ENCODE measurements around the gene TANGO6.
"Not testable (repeated sequence)": the region's sequence is repeated elsewhere in the genome, so short reads cannot be mapped to it uniquely, and the experiment has no call there.

Gene TANGO6

GRCh38 chr16:68981971-68982370 is 138.6 kb downstream of the TANGO6 start:
- Mint-ChIP-seq H3K36me3 (ENCODE audit: low read depth) (peaks cover 74% of the 10 kb centered on the region), H3K27ac (no peak overlapping the region), H3K4me1 (ENCODE audit: low read depth) (no peaks in the 10 kb centered on the region), H3K4me3 (no peak overlapping the region), H3K27me3 (no peaks in the 10 kb centered on the region), H3K9me3 (no peaks in the 10 kb centered on the region)
- intact Hi-C loops (cut with micrococcal nuclease), result no loop called here

DNA sequence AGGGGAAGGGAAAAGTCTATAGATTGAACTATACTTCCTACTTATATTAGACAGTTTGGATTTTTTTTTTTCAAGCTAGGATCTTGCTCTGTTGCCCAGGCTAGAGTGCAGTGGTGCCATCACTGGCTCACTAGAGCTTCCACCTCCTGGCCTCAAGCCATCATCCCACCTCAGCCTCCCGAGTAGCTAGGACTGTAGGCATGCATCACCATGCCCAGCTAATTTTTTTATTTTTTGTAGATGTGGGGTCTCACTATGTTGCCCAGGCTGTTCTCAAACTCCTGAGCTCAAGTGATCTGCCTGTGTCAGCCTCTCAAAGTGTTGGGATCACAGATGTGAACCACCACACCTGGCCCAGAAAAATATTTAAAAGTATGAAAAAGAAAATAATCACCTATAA is 141.1 kb downstream of the TANGO6 start:
- no peaks in the 10 kb centered on the region for H3K27me3 Mint-ChIP-seq
- intact Hi-C loops (cut with micrococcal nuclease), result no loop called here
- H3K27ac Mint-ChIP-seq, result no peak overlapping the region
- no peaks in the 10 kb centered on the region for H3K4me1 Mint-ChIP-seq (ENCODE audit: low read depth)
- no peaks in the 10 kb centered on the region for H3K9me3 Mint-ChIP-seq
- H3K4me3 Mint-ChIP-seq, result no peak overlapping the region
- H3K36me3 Mint-ChIP-seq (ENCODE audit: low read depth), result peaks cover 64% of the 10 kb centered on the region

GRCh38 chr16:68985268-68985667 is 141.9 kb downstream of the TANGO6 start:
- intact Hi-C loops (cut with micrococcal nuclease), result no loop called here
- peaks cover 56% of the 10 kb centered on the region for H3K36me3 Mint-ChIP-seq (ENCODE audit: low read depth)
- no peak overlapping the region for H3K27ac Mint-ChIP-seq
- no peaks in the 10 kb centered on the region for H3K27me3 Mint-ChIP-seq
- H3K9me3 Mint-ChIP-seq, result no peaks in the 10 kb centered on the region
- H3K4me1 Mint-ChIP-seq (ENCODE audit: low read depth), result no peaks in the 10 kb centered on the region
- no peak overlapping the region for H3K4me3 Mint-ChIP-seq

- intact Hi-C loops (cut with micrococcal nuclease), result no loop called here
- no peaks in the 10 kb centered on the region for H3K9me3 Mint-ChIP-seq
- no peaks in the 10 kb centered on the region for H3K4me1 Mint-ChIP-seq (ENCODE audit: low read depth)
- peaks cover 50% of the 10 kb centered on the region for H3K36me3 Mint-ChIP-seq (ENCODE audit: low read depth)
- H3K27ac Mint-ChIP-seq, result no peak overlapping the region
- H3K4me3 Mint-ChIP-seq, result no peak overlapping the region
- no peaks in the 10 kb centered on the region for H3K27me3 Mint-ChIP-seq
Observed at GRCh38 chr16:68985855-68986254, 142.5 kb downstream of the TANGO6 start.

DNA sequence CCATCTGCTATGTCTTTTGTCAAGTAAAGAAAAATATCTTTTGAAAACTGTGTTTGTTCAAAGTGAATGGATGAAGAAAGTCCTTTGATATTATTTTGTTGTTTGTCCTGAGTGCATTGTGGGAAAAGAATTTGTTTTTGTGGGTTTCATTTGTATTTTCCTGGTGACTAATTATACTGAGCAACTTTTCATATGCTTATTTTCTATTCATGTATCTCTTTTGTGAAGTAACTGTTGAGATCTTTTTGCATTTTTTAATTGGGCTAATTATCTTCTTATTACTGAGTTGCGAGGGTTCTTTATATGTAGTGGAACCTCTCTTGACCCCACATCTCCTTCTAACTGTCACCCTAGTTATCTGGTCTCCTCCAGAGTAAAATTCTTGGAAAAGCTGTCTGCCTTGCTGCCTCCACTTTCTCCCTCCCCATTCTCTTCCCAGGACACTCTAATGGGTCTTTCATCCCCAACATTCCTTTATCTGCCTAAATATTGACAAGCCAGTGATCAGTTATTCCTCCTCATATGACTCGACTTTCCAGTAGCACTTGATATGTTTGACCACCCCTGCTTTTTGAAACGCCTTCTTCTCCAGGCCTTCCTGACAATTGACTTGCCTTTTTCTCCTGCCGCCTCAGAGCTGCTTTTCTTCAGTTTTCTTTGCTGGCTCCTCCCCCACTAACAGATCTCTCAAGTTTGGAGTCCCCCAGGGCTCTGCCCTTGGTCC is 144.6 kb downstream of the TANGO6 start:
- no peak overlapping the region for H3K4me3 Mint-ChIP-seq
- no peaks in the 10 kb centered on the region for H3K9me3 Mint-ChIP-seq
- no peaks in the 10 kb centered on the region for H3K27me3 Mint-ChIP-seq
- no peaks in the 10 kb centered on the region for H3K4me1 Mint-ChIP-seq (ENCODE audit: low read depth)
- H3K36me3 Mint-ChIP-seq (ENCODE audit: low read depth), result peaks cover 37% of the 10 kb centered on the region
- no peak overlapping the region for H3K27ac Mint-ChIP-seq
- intact Hi-C loops (cut with micrococcal nuclease), result no loop called here

GRCh38 chr16:68990172-68990845 is 147.0 kb downstream of the TANGO6 start:
- H3K4me1 Mint-ChIP-seq (ENCODE audit: low read depth); intact Hi-C loops (cut with micrococcal nuclease); H3K27me3 Mint-ChIP-seq; H3K4me3 Mint-ChIP-seq; H3K9me3 Mint-ChIP-seq; H3K27ac Mint-ChIP-seq: not testable (repeated sequence)
- peaks cover 23% of the 10 kb centered on the region for H3K36me3 Mint-ChIP-seq (ENCODE audit: low read depth)

DNA sequence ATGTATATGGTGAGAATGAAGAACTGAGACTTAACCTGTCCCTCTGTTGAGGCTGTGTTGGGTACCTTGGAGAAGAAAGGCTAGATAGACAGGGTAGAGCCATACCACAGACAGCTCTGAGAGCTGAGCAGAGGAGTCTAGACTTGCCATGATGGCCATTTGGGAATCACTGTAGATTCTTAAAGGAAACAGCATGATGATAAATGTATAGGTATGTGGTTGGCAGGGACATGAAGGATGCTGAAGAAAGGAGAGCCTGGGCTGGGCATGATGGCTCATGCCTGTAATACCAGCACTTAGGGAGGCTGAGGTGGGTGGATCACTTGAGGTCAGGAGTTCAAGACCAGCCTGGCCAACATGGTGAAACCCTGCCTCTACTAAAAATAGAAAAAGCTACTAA is 147.7 kb downstream of the TANGO6 start:
- Mint-ChIP-seq H3K27ac (no peak overlapping the region), H3K9me3 (no peaks in the 10 kb centered on the region), H3K27me3 (no peaks in the 10 kb centered on the region), H3K36me3 (ENCODE audit: low read depth) (peaks cover 15% of the 10 kb centered on the region), H3K4me3 (no peak overlapping the region), H3K4me1 (ENCODE audit: low read depth) (no peaks in the 10 kb centered on the region)
- intact Hi-C loops (cut with micrococcal nuclease), result no loop called here

GRCh38 chr16:68992521-68992920 is 149.2 kb downstream of the TANGO6 start:
- Mint-ChIP-seq H3K27ac (no peak overlapping the region), H3K4me3 (no peak overlapping the region), H3K36me3 (ENCODE audit: low read depth) (peaks cover 17% of the 10 kb centered on the region), H3K9me3 (no peaks in the 10 kb centered on the region), H3K4me1 (ENCODE audit: low read depth) (no peaks in the 10 kb centered on the region), H3K27me3 (no peaks in the 10 kb centered on the region)
- intact Hi-C loops (cut with micrococcal nuclease), result no loop called here

- Mint-ChIP-seq H3K4me1 (ENCODE audit: low read depth) (no peaks in the 10 kb centered on the region), H3K36me3 (ENCODE audit: low read depth) (peaks cover 17% of the 10 kb centered on the region), H3K4me3 (no peak overlapping the region), H3K9me3 (no peaks in the 10 kb centered on the region), H3K27ac (no peak overlapping the region), H3K27me3 (no peaks in the 10 kb centered on the region)
- intact Hi-C loops (cut with micrococcal nuclease), result no loop called here
Observed at GRCh38 chr16:68993456-68993855, 150.1 kb downstream of the TANGO6 start.

DNA sequence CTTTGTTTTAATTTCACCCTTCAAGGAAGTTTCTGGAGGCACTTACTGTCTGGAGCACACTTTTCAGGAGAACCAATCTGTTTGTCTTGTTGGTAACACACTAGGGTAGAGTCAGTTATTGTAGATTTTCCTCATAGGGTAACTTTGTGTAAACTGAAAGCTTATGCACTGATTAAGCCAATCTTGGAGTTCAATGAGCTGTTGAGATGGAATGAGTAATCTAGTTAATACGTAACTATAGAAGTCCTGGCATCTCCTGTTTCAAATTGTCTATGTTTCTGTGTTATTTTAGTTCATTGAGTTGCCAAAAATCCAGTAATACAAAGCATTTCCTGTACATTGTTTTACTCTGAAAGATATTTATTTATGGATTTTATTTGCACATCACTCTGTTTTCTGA is 150.6 kb downstream of the TANGO6 start:
- no peaks in the 10 kb centered on the region for H3K27me3 Mint-ChIP-seq
- H3K9me3 Mint-ChIP-seq, result no peaks in the 10 kb centered on the region
- peaks cover 14% of the 10 kb centered on the region for H3K36me3 Mint-ChIP-seq (ENCODE audit: low read depth)
- no peak overlapping the region for H3K4me3 Mint-ChIP-seq
- H3K27ac Mint-ChIP-seq, result no peak overlapping the region
- H3K4me1 Mint-ChIP-seq (ENCODE audit: low read depth), result no peaks in the 10 kb centered on the region
- intact Hi-C loops (cut with micrococcal nuclease), result no loop called here

- no peaks in the 10 kb centered on the region for H3K4me1 Mint-ChIP-seq (ENCODE audit: low read depth)
- intact Hi-C loops (cut with micrococcal nuclease), result no loop called here
- no peak overlapping the region for H3K4me3 Mint-ChIP-seq
- peaks cover 9% of the 10 kb centered on the region for H3K36me3 Mint-ChIP-seq (ENCODE audit: low read depth)
- no peak overlapping the region for H3K27ac Mint-ChIP-seq
- H3K9me3 Mint-ChIP-seq, result no peaks in the 10 kb centered on the region
- no peaks in the 10 kb centered on the region for H3K27me3 Mint-ChIP-seq
Observed at GRCh38 chr16:68994324-68994723, 151.0 kb downstream of the TANGO6 start.

GRCh38 chr16:68995011-68995504 is 151.7 kb downstream of the TANGO6 start:
- Mint-ChIP-seq H3K36me3 (ENCODE audit: low read depth) (peaks cover 8% of the 10 kb centered on the region), H3K9me3 (no peaks in the 10 kb centered on the region), H3K4me3 (no peak overlapping the region), H3K27me3 (no peaks in the 10 kb centered on the region), H3K27ac (no peak overlapping the region), H3K4me1 (ENCODE audit: low read depth) (no peaks in the 10 kb centered on the region)
- intact Hi-C loops (cut with micrococcal nuclease), result no loop called here

- intact Hi-C loops (cut with micrococcal nuclease), result no loop called here
- H3K4me3 Mint-ChIP-seq, result no peak overlapping the region
- peaks cover 20% of the 10 kb centered on the region for H3K36me3 Mint-ChIP-seq (ENCODE audit: low read depth)
- no peaks in the 10 kb centered on the region for H3K4me1 Mint-ChIP-seq (ENCODE audit: low read depth)
- H3K9me3 Mint-ChIP-seq, result peaks cover 10% of the 10 kb centered on the region
- H3K27ac Mint-ChIP-seq, result no peak overlapping the region
- no peaks in the 10 kb centered on the region for H3K27me3 Mint-ChIP-seq
Observed at GRCh38 chr16:68997564-68997963, 154.2 kb downstream of the TANGO6 start.

DNA sequence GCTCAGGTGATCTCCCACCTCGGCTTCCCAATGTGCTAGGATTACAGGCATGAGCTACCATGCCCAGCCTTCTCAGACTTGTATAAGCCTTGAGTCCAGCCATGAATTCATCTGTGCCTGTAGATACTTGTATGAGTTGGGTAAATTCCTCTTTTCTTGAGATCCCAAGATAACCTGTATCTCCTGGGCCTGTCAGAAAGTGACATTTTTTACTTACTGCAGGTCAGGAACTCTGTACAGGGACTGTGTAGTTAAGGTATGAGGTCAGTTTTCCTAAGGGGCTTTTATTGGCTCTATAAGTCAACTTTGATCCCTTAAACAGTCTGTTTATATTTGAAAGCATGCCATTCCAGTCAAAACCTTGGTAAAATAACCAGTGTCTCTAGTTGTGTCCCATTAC is 155.8 kb downstream of the TANGO6 start:
- Mint-ChIP-seq H3K27me3 (no peaks in the 10 kb centered on the region), H3K4me1 (ENCODE audit: low read depth) (no peaks in the 10 kb centered on the region), H3K4me3 (no peak overlapping the region), H3K36me3 (ENCODE audit: low read depth) (peaks cover 35% of the 10 kb centered on the region), H3K9me3 (peaks cover 25% of the 10 kb centered on the region), H3K27ac (no peak overlapping the region)
- intact Hi-C loops (cut with micrococcal nuclease), result no loop called here

GRCh38 chr16:69003500-69003899 is 160.2 kb downstream of the TANGO6 start:
- no peaks in the 10 kb centered on the region for H3K4me1 Mint-ChIP-seq (ENCODE audit: low read depth)
- intact Hi-C loops (cut with micrococcal nuclease), result no loop called here
- H3K9me3 Mint-ChIP-seq, result peaks cover 26% of the 10 kb centered on the region
- H3K27ac Mint-ChIP-seq, result no peak overlapping the region
- H3K27me3 Mint-ChIP-seq, result no peaks in the 10 kb centered on the region
- H3K36me3 Mint-ChIP-seq (ENCODE audit: low read depth), result peaks cover 31% of the 10 kb centered on the region
- H3K4me3 Mint-ChIP-seq, result no peak overlapping the region

Measured in dendritic cell treated with granulocyte-macrophage colony-stimulating factor and Interleukin-4, amounts not matched to agents 40 ng/mL and 50 ng/mL, for 4 days (primary cell).